SK-N-SH (cell line): ENCODE results near the gene UBA3. TPM values are rescaled to one million over a fixed set of nuclear protein-coding genes. Genes with fewer than 3 reads are reported as not detected.

Experiments
- CTCF ChIA-PET: fragments of 300-600, 350-600 bp; formaldehyde crosslinking; extraction: SDS; loops from one replicate; lab custom pipeline; 2021; lab: Yijun Ruan, JAX
- POLR2A ChIA-PET: fragments of 350-600 bp; sonication (Branson Sonifier 250); formaldehyde crosslinking; extraction: SDS; loops from one replicate; lab custom pipeline; 2020; ENCODE audit warnings: antibody characterized with exemption, inconsistent platforms; lab: Yijun Ruan, JAX
- DNase-seq: peaks from one replicate; pipeline ENCODE4 v3.0.0; 2012
- H2AFZ ChIP-seq: fragments of 200-600 bp; sonication (generic); 2 replicates; pipeline ENCODE4 v1.8.1; 2016; ENCODE audit warnings: antibody characterized with exemption, mild to moderate bottlenecking, low read depth
- H3F3A ChIP-seq: fragments of 200-600 bp; sonication (generic); replicated peaks from 2 replicates; pipeline ENCODE3; 2016; ENCODE audit warnings: antibody characterized with exemption, mild to moderate bottlenecking; ENCODE audit not compliant: insufficient read depth
- H3K27ac ChIP-seq, 2 experiments: fragments of 200-500 bp in 1 of 2; fragments of 200-600 bp in 1 of 2; sonication (Bioruptor generic) in 1 of 2; sonication (generic), shearing (Covaris generic) in 1 of 2; 2 replicates each; pipeline versions ENCODE4 v1.5.1 to v1.6.1; 2014 to 2016; ENCODE audit warnings: low read depth in 2 of 2, inconsistent platforms in 1 of 2, low read length in 1 of 2, mild to moderate bottlenecking in 1 of 2, mixed read lengths in 1 of 2
- H3K27me3 ChIP-seq: fragments of 200-600 bp; sonication (generic), shearing (Covaris generic); 2 replicates; pipeline ENCODE4 v1.6.1; 2016; ENCODE audit warnings: mixed run types; ENCODE audit not compliant: insufficient read depth
- H3K36me3 ChIP-seq, 2 experiments: fragments of 200-500 bp in 1 of 2; fragments of 200-600 bp in 1 of 2; sonication (Bioruptor generic) in 1 of 2; sonication (generic) in 1 of 2; replicated peaks in 1 of 2; 2 replicates each; pipeline versions ENCODE3 to v1.5.1; 2014 to 2016; ENCODE audit warnings: low read length in 1 of 2, mild to moderate bottlenecking in 1 of 2; ENCODE audit not compliant: insufficient read depth in 2 of 2, control insufficient read depth in 1 of 2
- H3K4me1 ChIP-seq, 2 experiments: fragments of 200-500 bp in 1 of 2; fragments of 200-600 bp in 1 of 2; sonication (Bioruptor generic) in 1 of 2; sonication (generic), shearing (Covaris generic) in 1 of 2; 2 replicates each; pipeline versions ENCODE4 v1.5.1 to v1.6.1; 2014 to 2016; ENCODE audit warnings: low read depth in 1 of 2, low read length in 1 of 2, mixed run types in 1 of 2; ENCODE audit not compliant: insufficient read depth in 2 of 2, control insufficient read depth in 1 of 2
- H3K4me2 ChIP-seq: fragments of 200-600 bp; sonication (generic), shearing (Covaris generic); 2 replicates; pipeline ENCODE4 v1.6.1; 2017; ENCODE audit warnings: mixed run types
- H3K4me3 ChIP-seq, 2 experiments: fragments of 200-500 bp in 1 of 2; fragments of 200-600 bp in 1 of 2; sonication (Bioruptor generic) in 1 of 2; sonication (generic), shearing (Covaris generic) in 1 of 2; 2 replicates each; pipeline versions ENCODE4 v1.5.1 to v1.8.1; 2014 to 2016; ENCODE audit warnings: low read depth in 2 of 2, inconsistent platforms in 1 of 2, low read length in 1 of 2, mild to moderate bottlenecking in 1 of 2, mixed read lengths in 1 of 2, moderate library complexity in 1 of 2
- H3K79me2 ChIP-seq: fragments of 200-600 bp; sonication (generic); 2 replicates; pipeline ENCODE4 v1.8.1; 2017; ENCODE audit warnings: mild to moderate bottlenecking; ENCODE audit not compliant: insufficient read depth
- H3K9ac ChIP-seq: fragments of 200-600 bp; sonication (generic); 2 replicates; pipeline ENCODE4 v1.6.1; 2017; ENCODE audit warnings: mixed run types
- H3K9me2 ChIP-seq: fragments of 200-600 bp; sonication (generic); 2 replicates; pipeline ENCODE4 v1.6.1; 2017; ENCODE audit warnings: mixed run types
- H3K9me3 ChIP-seq: fragments of 200-600 bp; sonication (generic); 2 replicates; pipeline ENCODE4 v1.6.1; 2017; ENCODE audit warnings: mixed run types, mild to moderate bottlenecking, moderate library complexity
- H4K20me1 ChIP-seq: fragments of 200-600 bp; sonication (generic); 2 replicates; pipeline ENCODE4 v1.6.1; 2017; ENCODE audit warnings: mild to moderate bottlenecking, mixed run types; ENCODE audit not compliant: insufficient read depth
- ELF1 ChIP-seq: IDR thresholded peaks from 2 replicates; pipeline ENCODE4 v1.4.0; 2012
- FOSL2 ChIP-seq: IDR thresholded peaks from 2 replicates; pipeline ENCODE4 v1.4.0; 2012; ENCODE audit warnings: low read depth, mild to moderate bottlenecking, moderate library complexity, borderline replicate concordance
- FOXM1 ChIP-seq: IDR thresholded peaks from 2 replicates; pipeline ENCODE4 v1.4.0; 2012; ENCODE audit warnings: low read depth, mild to moderate bottlenecking
- GATA2 ChIP-seq: sonication (generic); formaldehyde crosslinking; IDR thresholded peaks from 2 replicates; pipeline ENCODE4 v1.5.0; 2020; ENCODE audit warnings: mild to moderate bottlenecking, missing genetic modification reagents
- MXI1 ChIP-seq: IDR thresholded peaks from 2 replicates; pipeline ENCODE4 v1.6.1; 2012; ENCODE audit warnings: mild to moderate bottlenecking, low read depth, low read length, improper control_type of control experiment
- POLR2AphosphoS5 ChIP-seq: IDR thresholded peaks from 2 replicates; pipeline ENCODE4 v1.6.1; 2012; ENCODE audit warnings: low read depth, low read length
- RXRA ChIP-seq: IDR thresholded peaks from 2 replicates; pipeline ENCODE4 v1.4.0; 2012; ENCODE audit warnings: low read depth, mild to moderate bottlenecking, borderline replicate concordance
- SMC3 ChIP-seq: IDR thresholded peaks from 2 replicates; pipeline ENCODE4 v1.6.1; 2012; ENCODE audit warnings: low read depth, low read length, improper control_type of control experiment
- YY1 ChIP-seq: IDR thresholded peaks from 2 replicates; pipeline ENCODE4 v1.4.0; 2012; ENCODE audit warnings: low read depth, mild to moderate bottlenecking
- ZBTB33 ChIP-seq: IDR thresholded peaks from 2 replicates; pipeline ENCODE4 v1.4.0; 2012; ENCODE audit warnings: low read depth, borderline replicate concordance
- WGBS: methylation state at CpG from one replicate; pipeline ENCODE4 v1.1.6; 2017; ENCODE audit warnings: low lambda C conversion rate; 5-methylcytosine and 5-hydroxymethylcytosine counted together
- polyA plus RNA-seq, 3 experiments: library from polyadenylated mRNA; depleted of rRNA; stranded (reverse); fragments of >200 nt; gene quantifications; 2 replicates each; pipeline ENCODE4 v1.2.3, GENCODE V29; 2012
- TF ChIP-seq, protein P1 (sequence below): IDR thresholded peaks from 2 replicates; pipeline ENCODE4 v1.6.1; 2012; ENCODE audit warnings: mild to moderate bottlenecking, low read depth, low read length, moderate library complexity
- TF ChIP-seq, protein P2 (sequence below): IDR thresholded peaks from 2 replicates; pipeline ENCODE4 v1.4.0; 2012; ENCODE audit warnings: low read depth
- TF ChIP-seq, protein P3 (sequence below): IDR thresholded peaks from 2 replicates; pipeline ENCODE4; 2012

The UBA3 gene
- polyA plus RNA-seq, 1 of the 3 experiments (the other 2 are of a cell fraction), result 43.0 TPM

DNA sequence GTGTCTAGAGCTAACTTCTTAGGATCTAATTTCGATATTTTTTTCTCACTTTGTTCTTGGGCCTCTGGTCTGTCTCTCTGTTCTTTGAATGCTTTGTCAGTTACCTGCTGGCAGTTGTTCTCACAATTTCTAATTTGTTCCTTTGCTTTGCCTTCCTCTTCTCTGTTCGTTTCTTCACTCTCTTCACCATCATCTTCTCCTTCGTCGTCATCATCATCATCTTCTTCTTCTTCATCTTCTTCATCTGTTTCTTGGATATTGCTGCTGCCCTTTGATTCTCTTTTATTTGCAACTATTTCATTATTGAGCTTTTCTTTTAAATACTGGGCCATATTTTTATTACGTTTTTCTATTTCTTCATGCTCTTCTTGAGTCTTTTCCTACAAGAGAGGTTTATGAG is 39.5 kb upstream of the UBA3 start (continued):
- TF ChIP-seq, protein P1, sequence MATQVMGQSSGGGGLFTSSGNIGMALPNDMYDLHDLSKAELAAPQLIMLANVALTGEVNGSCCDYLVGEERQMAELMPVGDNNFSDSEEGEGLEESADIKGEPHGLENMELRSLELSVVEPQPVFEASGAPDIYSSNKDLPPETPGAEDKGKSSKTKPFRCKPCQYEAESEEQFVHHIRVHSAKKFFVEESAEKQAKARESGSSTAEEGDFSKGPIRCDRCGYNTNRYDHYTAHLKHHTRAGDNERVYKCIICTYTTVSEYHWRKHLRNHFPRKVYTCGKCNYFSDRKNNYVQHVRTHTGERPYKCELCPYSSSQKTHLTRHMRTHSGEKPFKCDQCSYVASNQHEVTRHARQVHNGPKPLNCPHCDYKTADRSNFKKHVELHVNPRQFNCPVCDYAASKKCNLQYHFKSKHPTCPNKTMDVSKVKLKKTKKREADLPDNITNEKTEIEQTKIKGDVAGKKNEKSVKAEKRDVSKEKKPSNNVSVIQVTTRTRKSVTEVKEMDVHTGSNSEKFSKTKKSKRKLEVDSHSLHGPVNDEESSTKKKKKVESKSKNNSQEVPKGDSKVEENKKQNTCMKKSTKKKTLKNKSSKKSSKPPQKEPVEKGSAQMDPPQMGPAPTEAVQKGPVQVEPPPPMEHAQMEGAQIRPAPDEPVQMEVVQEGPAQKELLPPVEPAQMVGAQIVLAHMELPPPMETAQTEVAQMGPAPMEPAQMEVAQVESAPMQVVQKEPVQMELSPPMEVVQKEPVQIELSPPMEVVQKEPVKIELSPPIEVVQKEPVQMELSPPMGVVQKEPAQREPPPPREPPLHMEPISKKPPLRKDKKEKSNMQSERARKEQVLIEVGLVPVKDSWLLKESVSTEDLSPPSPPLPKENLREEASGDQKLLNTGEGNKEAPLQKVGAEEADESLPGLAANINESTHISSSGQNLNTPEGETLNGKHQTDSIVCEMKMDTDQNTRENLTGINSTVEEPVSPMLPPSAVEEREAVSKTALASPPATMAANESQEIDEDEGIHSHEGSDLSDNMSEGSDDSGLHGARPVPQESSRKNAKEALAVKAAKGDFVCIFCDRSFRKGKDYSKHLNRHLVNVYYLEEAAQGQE, result no peak
- TF ChIP-seq MXI1, result no peak

DNA sequence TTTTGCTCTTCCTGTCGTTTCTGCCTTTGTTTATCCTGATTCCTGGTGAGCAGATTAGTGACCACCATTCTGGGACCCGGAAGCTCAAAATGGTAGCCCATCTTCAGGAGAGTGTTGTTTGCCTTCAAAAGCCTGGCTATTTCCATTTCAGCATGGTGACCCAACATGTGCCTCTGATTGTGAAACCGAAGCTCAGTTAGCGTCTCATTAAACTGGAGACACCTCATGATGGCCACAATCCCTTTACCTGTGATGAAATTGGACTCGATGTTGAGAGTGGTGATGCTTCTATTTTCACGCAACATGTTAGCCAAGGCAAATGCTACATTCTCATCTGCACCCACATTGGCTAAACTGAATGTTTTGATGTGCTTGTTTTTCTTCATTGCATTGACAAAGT is 39.0 kb upstream of the UBA3 start:
- no peak overlapping the region for H2AFZ ChIP-seq
- H3K79me2 ChIP-seq, result no peaks in the 10 kb centered on the region
- CTCF ChIA-PET, result interaction anchor here (1.1 to 6.7 kb wide), 9 partner anchors 10 to 675 kb away, joined by 3 to 58 read pairs (median 9); no protein-coding TSS in a partner anchor
- no peaks in the 10 kb centered on the region for H3K4me1 ChIP-seq
- H3K27me3 ChIP-seq, result no peaks in the 10 kb centered on the region
- H4K20me1 ChIP-seq, result no peaks in the 10 kb centered on the region
- H3K9me3 ChIP-seq, result no peaks in the 10 kb centered on the region
- TF ChIP-seq GATA2 (no peak), MXI1 (no peak)
- TF ChIP-seq, protein P2, sequence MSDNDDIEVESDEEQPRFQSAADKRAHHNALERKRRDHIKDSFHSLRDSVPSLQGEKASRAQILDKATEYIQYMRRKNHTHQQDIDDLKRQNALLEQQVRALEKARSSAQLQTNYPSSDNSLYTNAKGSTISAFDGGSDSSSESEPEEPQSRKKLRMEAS, result no peak
- POLR2A ChIA-PET, result no interaction called here
- no peaks in the 10 kb centered on the region for H3F3A ChIP-seq
- no peaks in the 10 kb centered on the region for H3K9me2 ChIP-seq
- no peak overlapping the region for H3K4me3 ChIP-seq
- WGBS, result 87% methylated on average over 6 of the region's 6 CpGs
- H3K9ac ChIP-seq, result no peak overlapping the region
- no peak for DNase-seq
- no peak overlapping the region for H3K27ac ChIP-seq
- no peaks in the 10 kb centered on the region for H3K36me3 ChIP-seq
- no peak overlapping the region for H3K4me2 ChIP-seq

GRCh38 chr3:69118555-69118954 is 38.4 kb upstream of the UBA3 start:
- POLR2A ChIA-PET, result no interaction called here
- Histone ChIP-seq H3K27ac (no peak overlapping the region), H3K4me1 (no peaks in the 10 kb centered on the region; a peak in 1 of 4 replicates), H3K9ac (no peak overlapping the region)
- TF ChIP-seq ZBTB33 (no peak), MXI1 (no peak), POLR2AphosphoS5 (no peak), SMC3 (no peak), YY1 (no peak), FOXM1 (no peak), RXRA (no peak), FOSL2 (no peak), ELF1 (no peak)
- TF ChIP-seq, protein P3, sequence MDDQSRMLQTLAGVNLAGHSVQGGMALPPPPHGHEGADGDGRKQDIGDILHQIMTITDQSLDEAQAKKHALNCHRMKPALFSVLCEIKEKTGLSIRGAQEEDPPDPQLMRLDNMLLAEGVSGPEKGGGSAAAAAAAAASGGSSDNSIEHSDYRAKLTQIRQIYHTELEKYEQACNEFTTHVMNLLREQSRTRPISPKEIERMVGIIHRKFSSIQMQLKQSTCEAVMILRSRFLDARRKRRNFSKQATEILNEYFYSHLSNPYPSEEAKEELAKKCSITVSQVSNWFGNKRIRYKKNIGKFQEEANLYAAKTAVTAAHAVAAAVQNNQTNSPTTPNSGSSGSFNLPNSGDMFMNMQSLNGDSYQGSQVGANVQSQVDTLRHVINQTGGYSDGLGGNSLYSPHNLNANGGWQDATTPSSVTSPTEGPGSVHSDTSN, result no peak
- TF ChIP-seq, all 33 proteins: peak for 0
- Histone ChIP-seq H3K9me2 (no peaks in the 10 kb centered on the region), H3K4me2 (no peak overlapping the region), H3K9me3 (no peaks in the 10 kb centered on the region), H4K20me1 (no peaks in the 10 kb centered on the region), H3K36me3 (no peaks in the 10 kb centered on the region), H2AFZ (no peak overlapping the region), H3K79me2 (no peaks in the 10 kb centered on the region), H3K27me3 (no peaks in the 10 kb centered on the region), H3K4me3 (no peak overlapping the region), H3F3A (no peaks in the 10 kb centered on the region)
- DNase-seq, result no peak
- 93% methylated on average over 12 of the region's 12 CpGs for WGBS
- CTCF ChIA-PET, result interaction anchor here (1.1 to 6.7 kb wide), 8 partner anchors 10 to 675 kb away, joined by 3 to 58 read pairs (median 7); no protein-coding TSS in a partner anchor
